Endothelial cell of umbilical vein (primary cell): ENCODE results near the gene G3BP1.

Experiments used
- EZH2 ChIP-seq: IDR thresholded peaks from 2 replicates; pipeline ENCODE4 v1.6.1; 2012; ENCODE audit warnings: borderline replicate concordance, low read depth, mild to moderate bottlenecking, moderate library complexity, low read length, inconsistent platforms; ENCODE audit not compliant: severe bottlenecking
- POLR2AphosphoS5 ChIP-seq: IDR thresholded peaks from 2 replicates; pipeline ENCODE4 v1.6.1; 2012; ENCODE audit warnings: low read depth, mild to moderate bottlenecking, control low read depth, low read length, moderate library complexity; ENCODE audit not compliant: insufficient read depth
- TF ChIP-seq, protein P1 (sequence below), 2 donors: IDR thresholded peaks; 1 replicate in 1 of 2; 2 replicates in 1 of 2; pipeline ENCODE4 v1.5.1; 2011; ENCODE audit warnings: low read length in 2 of 2, mild to moderate bottlenecking in 2 of 2, moderate library complexity in 2 of 2, control low read depth in 1 of 2, inconsistent platforms in 1 of 2, low read depth in 1 of 2; ENCODE audit not compliant: insufficient read depth in 1 of 2; ENCODE audit errors: extremely low read depth in 1 of 2

DNA sequence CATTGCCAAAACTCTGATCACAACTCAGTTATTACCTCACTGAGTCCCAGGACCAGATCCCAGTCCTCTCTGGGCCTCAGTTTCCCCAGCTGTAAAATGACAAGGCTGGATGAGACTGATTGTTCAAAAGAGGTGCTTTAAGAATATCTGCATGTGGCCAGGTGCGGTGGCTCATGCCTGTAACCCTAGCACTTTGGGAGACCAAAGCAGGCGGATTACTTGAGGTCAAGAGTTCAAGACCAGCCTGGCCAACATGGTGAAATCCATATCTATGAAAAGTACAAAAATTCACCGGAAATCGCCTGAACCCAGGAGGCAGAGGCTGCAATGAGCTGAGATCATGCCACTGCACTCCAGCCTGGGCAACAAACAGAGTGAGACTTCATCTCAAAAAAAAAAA is 21.6 kb upstream of the G3BP1 start:
- TF ChIP-seq, protein P1, sequence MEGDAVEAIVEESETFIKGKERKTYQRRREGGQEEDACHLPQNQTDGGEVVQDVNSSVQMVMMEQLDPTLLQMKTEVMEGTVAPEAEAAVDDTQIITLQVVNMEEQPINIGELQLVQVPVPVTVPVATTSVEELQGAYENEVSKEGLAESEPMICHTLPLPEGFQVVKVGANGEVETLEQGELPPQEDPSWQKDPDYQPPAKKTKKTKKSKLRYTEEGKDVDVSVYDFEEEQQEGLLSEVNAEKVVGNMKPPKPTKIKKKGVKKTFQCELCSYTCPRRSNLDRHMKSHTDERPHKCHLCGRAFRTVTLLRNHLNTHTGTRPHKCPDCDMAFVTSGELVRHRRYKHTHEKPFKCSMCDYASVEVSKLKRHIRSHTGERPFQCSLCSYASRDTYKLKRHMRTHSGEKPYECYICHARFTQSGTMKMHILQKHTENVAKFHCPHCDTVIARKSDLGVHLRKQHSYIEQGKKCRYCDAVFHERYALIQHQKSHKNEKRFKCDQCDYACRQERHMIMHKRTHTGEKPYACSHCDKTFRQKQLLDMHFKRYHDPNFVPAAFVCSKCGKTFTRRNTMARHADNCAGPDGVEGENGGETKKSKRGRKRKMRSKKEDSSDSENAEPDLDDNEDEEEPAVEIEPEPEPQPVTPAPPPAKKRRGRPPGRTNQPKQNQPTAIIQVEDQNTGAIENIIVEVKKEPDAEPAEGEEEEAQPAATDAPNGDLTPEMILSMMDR (IDR thresholded peaks at IDR 0.05; ENCODE audit: extremely low read depth in 1 of 2, insufficient read depth in 1 of 2, low read depth in 1 of 2, low read length in 2 of 2) = no peak
- TF ChIP-seq EZH2 (no peak), POLR2AphosphoS5 (no peak)
